Activated CD8-positive, alpha-beta memory T cell treated with anti-CD3 and anti-CD28 coated beads, Interleukin-2, amount 50 U/mL, for 4 hours (primary cell): ENCODE measurements around the gene EDC4.
A peak's percentile ranks its signal among the peaks of the same experiment; 100 is the strongest.

ENCODE experiments used
- DNase-seq: peaks from one replicate; pipeline ENCODE4 v3.0.0-alpha.2; 2020

EDC4 gene

GRCh38 chr16:67878232-67878631 lies 5.4 kb downstream of the EDC4 start:
- DNase-seq = no peak

GRCh38 chr16:67878846-67879245 lies 6.0 kb downstream of the EDC4 start:
- DNase-seq = no peak

- DNase-seq = no peak
Measured at GRCh38 chr16:67879462-67879861, 6.6 kb downstream of the EDC4 start.

- DNase-seq = no peak
Measured at GRCh38 chr16:67879936-67880335, 7.1 kb downstream of the EDC4 start.

GRCh38 chr16:67880584-67880983 lies 7.7 kb downstream of the EDC4 start:
- no peak for DNase-seq

GRCh38 chr16:67881621-67882161 lies 8.8 kb downstream of the EDC4 start:
- no peak for DNase-seq

- no peak for DNase-seq
Measured at GRCh38 chr16:67882374-67883145, 9.7 kb downstream of the EDC4 start.

- DNase-seq = no peak
Measured at GRCh38 chr16:67883146-67883871, 10.5 kb downstream of the EDC4 start.

GRCh38 chr16:67883872-67884261 lies 11.0 kb downstream of the EDC4 start:
- DNase-seq = peak; percentile 78

GRCh38 chr16:67884684-67885083 lies 11.8 kb downstream of the EDC4 start, which contains the start of gene NRN1L:
Gene NRN1L, plus strand, starts transcription at chr16:67884885. Its CDS starts 19 bp downstream, at chr16:67884904.
- DNase-seq = no peak

GRCh38 chr16:67885545-67885944 lies 12.7 kb downstream of the EDC4 start:
- DNase-seq = no peak

- no peak for DNase-seq
Measured at GRCh38 chr16:67885976-67886375, 13.1 kb downstream of the EDC4 start.

GRCh38 chr16:67886387-67886786 lies 13.5 kb downstream of the EDC4 start:
- no peak for DNase-seq

- DNase-seq = no peak
Measured at GRCh38 chr16:67888331-67888730, 15.5 kb downstream of the EDC4 start.

GRCh38 chr16:67892375-67892774 lies 19.5 kb downstream of the EDC4 start:
- DNase-seq = no peak

- peak; percentile 90 for DNase-seq
Measured at GRCh38 chr16:67892899-67893742, 20.3 kb downstream of the EDC4 start, which contains the start of gene PSKH1. Gene PSKH1, plus strand, starts transcription at chr16:67893254. Its CDS starts 15,496 bp downstream, at chr16:67908750.

GRCh38 chr16:67893743-67894399 lies 21.0 kb downstream of the EDC4 start:
- DNase-seq = no peak

GRCh38 chr16:67897231-67897630 lies 24.4 kb downstream of the EDC4 start:
- DNase-seq = no peak

GRCh38 chr16:67901734-67902133 lies 28.9 kb downstream of the EDC4 start:
- DNase-seq = no peak

GRCh38 chr16:67902831-67903230 lies 30.0 kb downstream of the EDC4 start:
- DNase-seq = no peak

GRCh38 chr16:67907397-67908180 lies 34.7 kb downstream of the EDC4 start:
- DNase-seq = no peak
